SKM-1 treated with dmso at 0.1 percent for 144 hours (cell line): ENCODE measurements around the gene TAS2R41.
A peak's percentile ranks its signal among the peaks of the same experiment; 100 is the strongest.

Experiments
- DNase-seq: peaks from one replicate; lab custom pipeline; 2025; ENCODE audit not compliant: unreplicated experiment; lab: John Stamatoyannopoulos, UW

Gene TAS2R41

GRCh38 chr7:143492799-143493739, 15.4 kb downstream of the TAS2R41 start:
- DNase-seq = no peak

- no peak for DNase-seq
Observed at GRCh38 chr7:143493751-143494150, 16.1 kb downstream of the TAS2R41 start.

GRCh38 chr7:143494622-143495021, 16.9 kb downstream of the TAS2R41 start:
- no peak for DNase-seq

- peak; percentile 35 for DNase-seq
Observed at GRCh38 chr7:143495851-143496250, 18.2 kb downstream of the TAS2R41 start.

GRCh38 chr7:143496263-143496662, 18.6 kb downstream of the TAS2R41 start:
- no peak for DNase-seq

- DNase-seq = no peak
Observed at GRCh38 chr7:143497008-143497795, 19.5 kb downstream of the TAS2R41 start.

- DNase-seq = no peak
Observed at GRCh38 chr7:143499246-143499645, 21.6 kb downstream of the TAS2R41 start.

- DNase-seq = no peak
Observed at GRCh38 chr7:143499743-143500348, 22.2 kb downstream of the TAS2R41 start.

- DNase-seq = no peak
Observed at GRCh38 chr7:143503261-143503660, 25.6 kb downstream of the TAS2R41 start.

GRCh38 chr7:143504215-143504936, 26.7 kb downstream of the TAS2R41 start:
- DNase-seq = no peak

- DNase-seq = no peak
Observed at GRCh38 chr7:143504937-143505297, 27.2 kb downstream of the TAS2R41 start.

- no peak for DNase-seq
Observed at GRCh38 chr7:143505838-143506237, 28.2 kb downstream of the TAS2R41 start.

GRCh38 chr7:143507094-143507518, 29.4 kb downstream of the TAS2R41 start:
- no peak for DNase-seq

GRCh38 chr7:143507534-143508055, 29.9 kb downstream of the TAS2R41 start:
- no peak for DNase-seq

GRCh38 chr7:143510854-143511592, 33.4 kb downstream of the TAS2R41 start:
- no peak for DNase-seq

GRCh38 chr7:143511593-143512047, 33.9 kb downstream of the TAS2R41 start:
- DNase-seq = no peak

- no peak for DNase-seq
Observed at GRCh38 chr7:143512488-143513340, 35.0 kb downstream of the TAS2R41 start.

- no peak for DNase-seq
Observed at GRCh38 chr7:143514487-143514886, 36.8 kb downstream of the TAS2R41 start.
